NCI-H446 treated with DMSO at 0.1 percent for 48 hours (cell line): ENCODE measurements around the gene ZDHHC4.

ENCODE experiments used
- DNase-seq: peaks from one replicate; lab custom pipeline; 2025; lab: John Stamatoyannopoulos, UW

The ZDHHC4 gene

GRCh38 chr7:6577369-6578113 is at the start of gene ZDHHC4:
TSS of gene ZDHHC4 (plus strand) at chr7:6577454. CDS start at chr7:6580562, 3,108 bp downstream.
- DNase-seq: peak; percentile 83

GRCh38 chr7:6528401-6529130 is 48.7 kb upstream of the ZDHHC4 start:
- DNase-seq: no peak

DNA sequence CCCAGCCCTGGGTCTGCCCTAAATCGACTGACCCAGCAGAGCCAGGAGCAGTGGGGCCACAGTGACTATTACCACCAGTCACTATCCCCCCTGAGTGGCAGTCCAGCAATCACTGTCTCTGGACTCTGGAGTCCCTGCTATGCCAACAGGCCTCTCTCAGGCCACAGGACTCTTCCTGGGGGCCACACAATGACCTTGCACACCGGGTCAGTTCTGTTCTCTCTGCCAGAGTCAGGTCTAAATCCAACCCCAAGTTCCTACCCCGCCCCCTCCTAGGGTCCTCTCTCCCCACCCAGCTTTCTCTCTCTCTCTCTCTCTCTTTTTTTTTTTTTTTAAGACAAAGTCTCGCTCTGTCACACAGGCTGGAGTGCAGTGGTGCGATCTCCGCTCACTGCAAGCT is 47.6 kb upstream of the ZDHHC4 start:
- DNase-seq: no peak

DNA sequence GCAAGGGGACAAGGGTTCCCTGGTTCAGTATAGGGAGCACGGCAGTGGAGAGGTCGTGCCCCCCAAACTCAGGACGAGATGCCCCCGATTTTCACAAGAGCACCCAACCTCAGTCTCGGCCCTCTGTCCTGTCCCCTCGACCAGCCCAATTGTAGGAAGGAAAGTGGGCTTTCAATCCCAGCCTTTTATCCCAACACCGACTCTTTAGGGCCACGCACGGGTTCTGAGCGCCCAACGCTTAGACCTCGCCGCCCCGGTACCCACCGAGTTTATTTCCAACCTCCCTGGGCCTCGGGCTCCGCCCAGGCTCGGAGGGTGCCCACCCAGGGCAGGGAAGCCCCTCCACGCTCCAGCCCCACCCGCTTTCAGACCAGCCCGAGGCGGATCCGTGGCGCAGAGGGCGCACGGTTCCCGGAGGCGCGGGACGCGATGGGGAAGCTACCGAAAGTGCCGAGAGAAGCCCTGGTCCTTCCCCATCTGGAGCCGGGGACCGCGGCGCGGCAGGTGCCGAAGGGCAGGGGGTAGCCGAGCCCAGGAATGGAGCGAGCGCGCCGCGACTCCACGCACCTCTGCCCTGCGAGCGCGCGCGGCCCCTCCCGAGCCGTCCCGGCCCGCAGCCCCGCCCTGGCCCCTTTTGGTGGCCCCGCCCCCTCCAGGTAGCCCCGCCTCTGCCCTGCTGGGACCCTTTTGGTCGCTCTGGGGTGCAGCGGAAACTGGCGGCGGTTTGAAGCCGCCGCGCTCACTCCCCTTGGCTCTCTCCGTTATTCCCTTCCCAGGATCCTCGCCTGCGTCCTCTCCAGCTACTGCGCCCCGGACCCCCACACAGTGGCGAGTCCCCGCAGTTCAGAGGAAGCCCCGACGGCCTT is 46.4 kb upstream of the ZDHHC4 start:
- no peak for DNase-seq

DNA sequence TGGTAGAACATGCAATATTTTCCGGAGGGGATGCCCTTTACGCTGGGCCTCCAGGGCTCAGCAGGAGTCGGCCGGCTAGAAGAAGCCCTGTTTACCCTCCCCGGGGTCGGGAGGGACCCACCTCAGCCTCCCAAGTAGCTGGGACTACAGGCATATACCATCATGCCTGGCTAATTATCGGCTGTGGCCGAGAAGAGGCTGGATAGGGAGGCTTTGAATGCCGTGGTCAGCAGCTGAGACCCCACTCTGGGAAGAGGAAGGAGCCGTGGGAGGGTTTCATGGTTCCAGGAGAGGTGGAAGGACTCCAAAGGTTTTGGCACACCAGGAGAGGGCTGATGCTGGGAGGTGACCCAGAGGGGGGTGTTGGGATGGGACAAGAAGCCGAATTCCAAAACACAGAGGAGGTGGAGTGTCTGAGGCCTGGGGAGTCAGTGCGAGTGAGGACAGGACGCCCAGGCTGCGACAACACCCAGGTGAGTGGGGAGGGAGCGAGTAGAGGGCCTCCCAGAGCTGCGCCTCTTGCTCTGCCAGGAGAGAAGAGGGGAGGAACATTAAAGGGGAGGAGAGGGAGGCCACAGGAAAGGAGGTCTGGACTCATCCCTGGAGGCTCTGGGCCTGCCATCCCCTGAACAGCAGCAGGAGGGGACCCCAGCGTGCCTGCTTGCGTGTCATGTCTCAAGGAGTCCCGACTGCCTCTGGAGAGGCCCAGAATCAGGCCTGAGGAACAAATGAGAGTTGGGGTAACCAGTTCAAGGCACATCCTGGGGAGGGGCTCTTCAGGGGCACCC is 45.6 kb upstream of the ZDHHC4 start:
- no peak for DNase-seq

DNA sequence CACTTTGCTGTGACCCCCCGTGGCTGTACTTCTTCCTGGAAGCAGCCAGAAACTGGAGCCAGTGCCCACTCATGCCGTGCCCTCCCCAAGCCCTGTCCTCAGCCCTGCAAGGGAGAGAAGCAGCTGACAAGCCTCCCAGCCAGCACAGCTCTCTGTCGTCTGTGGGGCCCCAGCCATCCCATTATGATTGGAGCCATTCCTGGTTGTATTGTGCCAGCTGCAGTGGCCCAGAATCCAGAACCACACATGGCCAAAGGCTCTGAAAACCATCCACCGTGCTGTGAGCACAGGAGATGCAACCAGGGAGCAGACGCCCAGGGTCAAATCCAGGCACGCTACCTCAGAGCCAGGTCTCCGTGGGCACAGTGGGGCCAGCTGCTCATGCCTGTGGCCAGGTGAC is 44.7 kb upstream of the ZDHHC4 start:
- DNase-seq: no peak

DNA sequence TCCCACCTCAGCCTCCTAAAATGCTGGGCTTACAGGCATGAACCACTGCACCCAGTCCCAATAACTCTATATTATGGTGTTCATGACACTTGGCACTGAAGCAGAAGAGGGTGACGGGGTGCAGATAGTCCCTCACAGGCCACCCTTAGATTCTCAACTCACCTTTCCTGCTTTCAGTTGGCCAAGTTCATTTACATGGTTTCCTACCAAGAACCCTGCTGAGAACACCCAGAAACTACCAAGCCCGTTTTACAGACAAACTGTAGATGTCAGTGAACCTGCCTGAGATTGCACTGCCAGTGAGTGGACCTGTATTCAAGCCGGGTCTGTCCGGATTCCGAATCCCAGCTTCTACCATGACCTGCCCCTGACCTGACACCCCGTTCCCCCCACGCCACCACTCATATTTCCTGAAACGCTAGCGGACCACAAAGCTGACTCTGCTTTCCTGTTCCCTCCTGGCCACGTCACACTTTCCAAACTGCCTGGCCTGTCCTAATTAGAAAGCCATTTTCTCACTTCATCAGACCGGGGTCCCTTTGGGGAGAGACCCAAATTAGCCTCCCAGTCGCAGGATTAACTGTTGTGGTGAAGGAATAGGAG is 43.3 kb upstream of the ZDHHC4 start:
- DNase-seq: no peak

DNA sequence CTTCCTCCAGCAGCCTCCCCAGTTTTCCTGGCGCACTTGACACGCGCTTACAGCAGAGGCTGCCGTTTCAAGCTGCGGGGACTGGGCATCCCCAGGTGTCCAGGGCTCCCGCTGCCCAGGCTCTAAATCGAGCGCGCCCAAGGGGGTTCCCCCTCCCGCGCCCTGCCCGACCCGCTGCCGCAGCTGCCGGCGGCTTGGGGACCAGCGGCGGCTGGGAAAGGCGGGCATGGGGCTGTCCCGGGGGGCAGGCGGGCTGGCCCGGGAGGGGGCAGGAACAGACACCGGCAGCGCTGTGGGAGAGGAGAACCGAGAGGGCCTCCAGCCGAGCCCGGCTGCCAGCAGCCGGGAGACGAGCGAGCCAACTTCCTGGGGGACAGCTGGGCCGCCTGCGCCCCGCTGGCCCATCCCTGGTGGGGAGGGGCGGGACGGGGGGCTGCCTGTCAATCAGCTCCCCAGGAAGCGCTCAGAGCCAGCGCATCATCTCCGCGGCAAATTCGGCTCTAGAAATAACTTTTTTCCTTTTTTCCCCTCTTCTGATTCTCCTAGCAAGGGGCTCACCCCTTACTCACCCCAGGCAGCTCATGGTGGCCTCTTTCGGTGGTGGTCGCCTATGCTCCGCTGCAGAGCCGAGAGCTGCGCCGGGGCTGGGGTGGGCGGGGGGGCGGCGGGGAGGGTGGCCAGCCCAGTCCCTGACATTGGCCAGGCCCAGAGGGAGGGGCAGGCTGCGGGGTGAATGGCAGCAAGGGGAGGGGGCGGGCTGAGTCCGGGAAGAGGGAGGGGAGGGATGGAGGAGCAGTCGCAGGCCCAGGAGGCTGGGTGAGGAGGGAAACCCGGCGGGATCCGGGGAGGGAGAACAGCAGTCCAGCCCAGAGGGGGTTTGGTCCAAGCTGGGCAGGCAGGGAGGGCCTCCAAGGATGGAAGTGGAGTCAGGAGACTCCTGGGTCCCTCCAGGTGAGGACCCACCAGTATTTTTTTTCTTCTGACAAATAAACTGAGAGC is 40.7 kb upstream of the ZDHHC4 start:
- DNase-seq: peak; percentile 26

GRCh38 chr7:6542368-6542767 is 34.9 kb upstream of the ZDHHC4 start:
- no peak for DNase-seq

- DNase-seq: no peak
Measured at GRCh38 chr7:6545398-6546126, 31.7 kb upstream of the ZDHHC4 start.

DNA sequence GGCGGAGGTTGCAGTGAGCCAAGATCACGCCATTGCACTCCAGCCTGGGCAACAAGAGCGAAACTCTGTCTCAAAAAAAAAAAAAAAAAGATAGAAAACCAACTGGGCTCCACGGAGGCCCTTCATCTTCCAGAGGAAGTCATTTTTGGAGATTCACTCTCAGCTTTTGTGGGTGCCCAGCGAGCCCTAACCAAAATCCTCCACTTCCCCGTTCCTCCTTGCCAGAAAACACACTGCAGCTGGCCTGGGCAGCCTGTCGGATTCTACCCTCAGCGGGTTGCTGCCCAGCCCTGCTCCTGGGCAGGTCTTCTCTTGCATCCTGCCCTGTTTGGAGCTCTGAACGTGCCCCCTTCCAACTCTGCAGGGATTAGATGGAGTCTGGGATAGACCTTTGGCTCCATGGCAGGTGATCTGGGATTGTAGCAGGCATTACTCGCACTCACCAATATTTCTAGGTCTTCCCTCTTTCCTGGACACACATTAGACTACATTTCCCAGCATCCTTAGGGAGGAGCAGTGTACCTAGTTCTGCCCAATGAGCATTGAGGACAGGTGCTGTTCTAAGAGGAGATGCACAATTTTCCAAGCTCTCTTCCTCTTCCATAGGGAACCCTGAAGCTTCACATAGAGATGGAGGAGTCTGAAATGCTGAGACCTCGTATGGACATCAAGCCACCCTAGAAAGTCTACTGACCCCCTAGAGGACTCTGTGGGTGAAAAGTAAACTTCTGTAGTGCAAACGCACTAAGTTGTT is 30.6 kb upstream of the ZDHHC4 start:
- no peak for DNase-seq

DNA sequence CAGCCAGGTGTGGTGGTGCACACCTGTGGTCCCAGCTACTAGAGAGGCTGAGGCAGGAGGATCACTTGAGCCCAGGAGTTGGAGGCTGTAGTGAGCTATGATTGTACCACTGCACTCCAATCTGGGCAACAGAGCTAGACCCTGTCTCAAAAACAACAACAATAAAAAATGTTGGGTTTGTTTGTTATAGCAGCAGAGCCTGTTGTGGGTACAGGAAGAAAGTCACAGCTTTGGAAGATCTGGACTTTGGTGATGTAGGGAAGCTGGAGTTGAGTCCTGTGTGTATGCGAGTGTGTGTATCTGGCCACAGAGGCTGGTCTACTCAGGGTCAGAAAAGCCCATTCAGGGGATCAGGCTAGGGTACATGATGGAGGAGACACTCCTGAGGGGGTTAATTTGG is 29.9 kb upstream of the ZDHHC4 start:
- DNase-seq: no peak

DNA sequence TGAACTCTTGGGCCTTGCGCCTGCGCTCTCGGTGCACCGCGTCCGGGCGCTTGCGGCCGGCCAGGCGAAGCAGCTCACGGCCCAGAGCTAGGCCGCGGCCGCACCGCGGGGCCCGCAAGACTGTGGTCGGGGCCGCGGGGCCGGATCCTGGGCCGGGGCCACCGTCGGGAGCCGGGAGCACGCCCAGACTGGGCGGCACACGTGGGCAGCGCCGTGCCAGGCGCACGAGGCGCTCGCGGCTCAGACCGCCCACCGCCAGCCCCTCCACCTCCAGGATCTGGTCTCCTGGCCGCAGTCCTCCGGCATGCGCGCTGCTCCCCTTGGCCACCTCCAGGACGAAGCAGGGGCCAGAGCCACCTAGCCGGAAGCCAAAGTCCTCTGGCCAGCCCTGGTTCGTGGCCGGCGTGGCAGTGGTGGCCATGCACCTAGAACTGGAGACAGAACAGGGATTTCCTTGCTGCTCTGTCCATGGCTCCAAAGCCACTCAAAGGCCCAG is 26.2 kb upstream of the ZDHHC4 start, which contains the start of gene GRID2IP:
Gene GRID2IP, minus strand, starts transcription at position 446 of the 496 bp plus-strand sequence. Its CDS starts 25 bp downstream, at position 421.
- DNase-seq: no peak

DNA sequence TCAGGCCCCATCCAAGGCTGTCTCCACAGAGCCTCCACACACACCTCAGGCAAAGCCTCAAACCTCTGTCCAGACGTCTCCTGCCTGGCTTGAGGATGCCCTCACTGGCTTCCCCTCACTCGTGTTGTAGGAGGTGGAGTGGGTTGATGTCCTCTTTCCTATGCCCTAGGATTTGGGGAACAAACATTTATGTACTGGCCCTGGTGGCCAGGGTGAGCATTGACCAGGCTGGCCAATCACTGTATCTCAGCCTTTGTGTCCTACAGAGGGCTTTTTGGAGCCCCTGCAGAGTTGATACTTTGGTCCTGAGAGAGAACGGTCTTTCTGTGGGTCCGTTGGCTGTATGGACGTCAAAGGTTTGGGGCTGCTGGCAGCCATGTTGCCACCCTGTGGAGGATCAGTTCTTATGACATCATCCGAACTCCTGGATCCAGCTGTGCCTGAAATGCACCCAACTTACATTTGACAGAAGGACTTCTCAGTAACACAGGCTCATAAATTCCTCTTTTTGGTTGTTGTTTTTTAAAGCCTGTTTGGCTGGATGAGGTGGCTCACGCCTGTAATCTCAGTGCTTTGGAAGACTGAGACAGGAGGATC is 23.7 kb upstream of the ZDHHC4 start:
- DNase-seq: no peak

GRCh38 chr7:6554848-6555247 is 22.4 kb upstream of the ZDHHC4 start:
- no peak for DNase-seq

DNA sequence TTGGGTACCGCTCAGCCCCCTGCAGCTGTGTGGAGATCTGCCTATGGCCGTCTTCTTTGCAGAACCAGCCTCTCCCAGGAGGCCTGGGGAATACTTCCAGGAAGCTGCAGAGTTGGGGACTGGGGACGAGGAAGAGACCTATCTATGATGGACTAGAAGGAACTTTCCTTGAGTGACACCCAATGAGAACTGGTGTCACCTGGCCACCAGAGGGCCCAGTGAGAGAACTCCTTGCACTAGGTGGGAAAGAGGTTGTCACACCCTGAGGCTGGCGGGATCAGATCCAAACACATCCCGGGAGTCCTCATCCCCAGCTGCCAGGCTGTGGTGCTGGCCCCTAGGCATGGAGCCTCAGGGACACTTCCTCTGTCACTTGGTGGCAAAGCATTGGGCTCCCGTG is 21.1 kb upstream of the ZDHHC4 start:
- DNase-seq: no peak

DNA sequence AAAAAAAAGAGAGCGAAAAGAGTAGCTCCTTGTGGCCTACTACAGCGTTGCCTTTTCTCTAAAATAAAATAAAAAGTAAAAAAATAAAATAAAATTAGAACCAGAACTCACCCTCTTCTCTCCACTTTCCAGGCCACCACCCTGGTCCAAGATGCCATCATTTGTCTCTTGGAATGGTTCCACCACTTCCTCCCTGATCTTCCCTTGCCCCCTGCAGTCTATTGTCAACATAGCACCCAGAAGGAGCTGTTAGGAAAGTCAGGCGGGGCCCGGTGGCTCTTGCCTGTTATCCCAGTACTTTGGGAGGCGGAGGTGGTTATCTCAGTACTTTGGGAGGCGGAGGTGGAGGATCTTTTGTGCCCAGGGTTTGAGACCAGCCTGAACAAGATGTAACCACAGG is 18.4 kb upstream of the ZDHHC4 start:
- peak; percentile 12 for DNase-seq

DNA sequence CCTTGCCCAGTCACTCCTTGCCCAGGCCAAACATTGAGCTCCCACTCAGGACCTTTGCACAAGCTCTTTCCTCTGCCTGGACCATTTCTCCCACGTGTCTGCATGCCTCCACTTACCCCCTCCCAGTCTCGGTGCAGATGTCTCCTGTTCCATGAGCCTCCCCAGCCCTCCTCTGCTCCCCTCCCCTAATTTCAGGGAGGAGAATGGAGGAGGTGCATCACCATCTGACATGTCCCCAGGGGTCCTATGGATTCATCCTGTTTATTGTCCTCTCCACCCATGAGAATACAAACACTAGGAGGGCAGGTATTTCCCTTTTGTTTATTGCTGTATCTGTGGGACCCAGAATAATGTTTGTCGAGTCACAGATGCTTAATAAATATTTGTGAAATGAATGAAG is 17.4 kb upstream of the ZDHHC4 start:
- no peak for DNase-seq
